ENCODE results near the gene ZNF649. TPM values are rescaled to one million over a fixed set of nuclear protein-coding genes. Genes with fewer than 3 reads are reported as not detected.

The ZNF649 gene
- total and polyA plus RNA-seq, 2 of the 4 experiments (the other 2 are of a cell fraction) = 1.9 to 10.4 TPM

- ChIA-PET POLR2A (ENCODE audit: unreplicated experiment) (no interaction called here), CTCF (no interaction called here)
- in situ Hi-C loops (cut with MboI; ENCODE audit: low sequenced_read_pairs) (no loop called here), dilution Hi-C loops (cut with HindIII; ENCODE audit: low sequenced_read_pairs, unreplicated experiment) (no loop called here), intact Hi-C loops (cut with micrococcal nuclease) (no loop called here)
- Histone ChIP-seq H4K8ac (ENCODE audit: low read depth in 2 of 2, low read length in 2 of 2) (peak overlapping the region in 1 of 2 experiments; percentile 69; a peak in 3 of 4 replicates), H4K91ac (ENCODE audit: insufficient read depth, low read depth, low read length) (no peak overlapping the region), H3K9me1 (ENCODE audit: insufficient read depth, low read length) (no peaks in the 10 kb centered on the region), H3K18ac (ENCODE audit: low read depth, low read length) (no peak overlapping the region), H4K20me1 (ENCODE audit: insufficient read depth, low read length) (no peaks in the 10 kb centered on the region), H2BK120ac (ENCODE audit: low read depth, low read length) (no peak overlapping the region), H3K56ac (ENCODE audit: extremely low read depth, insufficient read depth, low read length) (no peak overlapping the region), H3K14ac (replicated peaks; ENCODE audit: low read depth, low read length) (no peak overlapping the region), H3K27ac (ENCODE audit: insufficient read depth, low read length) (no peak overlapping the region), H3K4me1 (ENCODE audit: control insufficient read depth, insufficient read depth, low read length) (no peaks in the 10 kb centered on the region), H3K36me3 (ENCODE audit: control insufficient read depth, insufficient read depth, low read length) (peaks cover 3% of the 10 kb centered on the region; the same call in 1 of the 2 replicates), H3K4me3 (ENCODE audit: insufficient read depth, low read depth, low read length) (no peak overlapping the region; the same call in 1 of the 2 replicates), H2AK5ac (ENCODE audit: low read depth, low read length) (no peak overlapping the region), H2BK5ac (ENCODE audit: low read depth, low read length, poor library complexity, severe bottlenecking) (no peak overlapping the region), H2AK9ac (replicated peaks; ENCODE audit: low read depth, low read length, poor library complexity) (no peak overlapping the region), H2BK15ac (ENCODE audit: low read depth, low read length) (no peak overlapping the region), H3K27me3 (ENCODE audit: control insufficient read depth, insufficient read depth, low read length) (no peaks in the 10 kb centered on the region), H3K4me2 (ENCODE audit: low read depth, low read length) (no peak overlapping the region), H3K4ac (ENCODE audit: low read depth, low read length) (no peak overlapping the region), H3K23ac (ENCODE audit: low read depth, low read length) (no peak overlapping the region), H3K9me3 (ENCODE audit: control insufficient read depth, insufficient read depth, low read length) (peaks cover 9% of the 10 kb centered on the region; the same call in 1 of the 2 replicates), H2AFZ (replicated peaks; ENCODE audit: low read length, poor library complexity) (peak overlapping the region; percentile 92), H2BK20ac (ENCODE audit: low read depth, low read length) (no peak overlapping the region), H4K5ac (ENCODE audit: low read depth, low read length) (no peak overlapping the region), H3K79me1 (ENCODE audit: low read depth in 1 of 2, low read length in 2 of 2) (peaks cover 14 to 30% of the 10 kb centered on the region in 2 experiments), H3K9ac (ENCODE audit: low read depth, low read length) (no peak overlapping the region)
- no TSS peak for BruUV-seq (replicated peaks)
- WGBS, 2 experiments (ENCODE audit: extremely low coverage in 2 of 2, insufficient read length in 1 of 2) = no CpG with 5 or more reads among the region's 3 CpGs
- ATAC-seq (ENCODE audit: low read depth) (no peak), DNase-seq (peak; percentile 16)
- no peak for TF ChIP-seq RCOR1 (IDR thresholded peaks at IDR 0.05; ENCODE audit: insufficient replicate concordance, low read length)
- TF ChIP-seq MXI1 (IDR thresholded peaks at IDR 0.05; ENCODE audit: borderline replicate concordance, low read depth, low read length) = no peak
- TF ChIP-seq, protein P1, sequence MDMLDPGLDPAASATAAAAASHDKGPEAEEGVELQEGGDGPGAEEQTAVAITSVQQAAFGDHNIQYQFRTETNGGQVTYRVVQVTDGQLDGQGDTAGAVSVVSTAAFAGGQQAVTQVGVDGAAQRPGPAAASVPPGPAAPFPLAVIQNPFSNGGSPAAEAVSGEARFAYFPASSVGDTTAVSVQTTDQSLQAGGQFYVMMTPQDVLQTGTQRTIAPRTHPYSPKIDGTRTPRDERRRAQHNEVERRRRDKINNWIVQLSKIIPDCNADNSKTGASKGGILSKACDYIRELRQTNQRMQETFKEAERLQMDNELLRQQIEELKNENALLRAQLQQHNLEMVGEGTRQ (IDR thresholded peaks at IDR 0.05; ENCODE audit: low read depth, low read length) = no peak
- no peak for TF ChIP-seq RAD21 (IDR thresholded peaks at IDR 0.05; ENCODE audit: low read length)
- no peak for TF ChIP-seq RFX5 (IDR thresholded peaks at IDR 0.05; ENCODE audit: low read depth, low read length)
- TF ChIP-seq POLR2A (IDR thresholded peaks at IDR 0.05; ENCODE audit: low read depth, low read length) = no peak
- no peak for TF ChIP-seq SMC3 (IDR thresholded peaks at IDR 0.05; ENCODE audit: low read depth, low read length)
- no peak for TF ChIP-seq ELK1 (IDR thresholded peaks at IDR 0.05; ENCODE audit: borderline replicate concordance, low read depth, low read length)
- TF ChIP-seq MAFK (IDR thresholded peaks at IDR 0.05; ENCODE audit: low read depth, low read length) = no peak
Observed at GRCh38 chr19:51905206-51905605, 389 bp upstream of the ZNF649 start.

Data from IMR-90 (cell line).